Upper lobe of left lung (tissue), 6 donors: ENCODE results near the gene UBR4. TPM values are rescaled to one million over a fixed set of nuclear protein-coding genes. Genes with fewer than 3 reads are reported as not detected.
A peak's percentile ranks its signal among the peaks of the same experiment; 100 is the strongest.

Experiments
- ATAC-seq, 2 donors: fragments of 200-7000 bp; cut with Tn5 transposase; one replicate each; pipeline ENCODE4 v1.9.1; 2022; ENCODE audit warnings: mild to moderate bottlenecking in 2 of 2, moderate library complexity in 2 of 2; ENCODE audit not compliant: low FRiP score in 2 of 2
- DNase-seq, 2 donors: peaks; one replicate each; pipeline ENCODE4 v3.0.0-alpha.2; 2019 to 2020
- H3K27ac ChIP-seq, 4 donors: fragments of 200-600 bp; sonication (generic); one replicate each; pipeline ENCODE4 v1.5.1; 2016 to 2019
- H3K27me3 ChIP-seq, 4 donors: fragments of 200-600 bp; sonication (generic); one replicate each; pipeline ENCODE4 v1.5.1; 2017 to 2019
- H3K36me3 ChIP-seq, 4 donors: fragments of 200-600 bp; sonication (generic); one replicate each; pipeline ENCODE4 v1.5.1; 2016 to 2019
- H3K4me1 ChIP-seq, 4 donors: fragments of 200-600 bp; sonication (generic); one replicate each; pipeline ENCODE4 v1.5.1; 2018 to 2019
- H3K4me3 ChIP-seq, 4 donors: fragments of 200-600 bp; sonication (generic); one replicate each; pipeline ENCODE4 v1.5.1; 2017 to 2019; ENCODE audit warnings: mild to moderate bottlenecking in 2 of 4, moderate library complexity in 1 of 4
- H3K9me3 ChIP-seq, 4 donors: fragments of 200-600 bp; sonication (generic); one replicate each; pipeline ENCODE4 v1.5.1; 2018 to 2019
- EP300 ChIP-seq, 4 donors: sonication (generic); formaldehyde crosslinking; IDR thresholded peaks; one replicate each; pipeline ENCODE4 v1.5.1; 2017; ENCODE audit warnings: antibody characterized with exemption in 4 of 4, control low read depth in 2 of 4
- POLR2A ChIP-seq, 4 donors: fragments of 450-650 bp; IDR thresholded peaks; one replicate each; pipeline ENCODE4 v1.5.1; 2016 to 2017; ENCODE audit warnings: antibody characterized with exemption in 4 of 4, mild to moderate bottlenecking in 2 of 4
- POLR2AphosphoS5 ChIP-seq, 2 donors: sonication (generic); formaldehyde crosslinking; IDR thresholded peaks; one replicate each; pipeline ENCODE4 v1.5.1; 2017; ENCODE audit warnings: antibody characterized with exemption in 2 of 2
- WGBS, 2 donors: methylation state at CpG; one replicate each; pipeline ENCODE4 v1.1.5; 2017 to 2018; 5-methylcytosine and 5-hydroxymethylcytosine counted together
- total RNA-seq, 6 donors: library from RNA; depleted of rRNA in 4 of 6; stranded (reverse); fragments of >200 nt in 4 of 6; gene quantifications; one replicate each; pipeline versions ENCODE4 v1.1.0 to v1.2.1, GENCODE V29; 2016 to 2021
- TF ChIP-seq, protein P1 (sequence below), 6 experiments: fragments of 450-650 bp in 4 of 6; fragments of 200-600 bp in 2 of 6; sonication (generic) in 2 of 6; IDR thresholded peaks; one replicate each; pipeline ENCODE4 v1.5.1; 2016 to 2019; ENCODE audit warnings: antibody characterized with exemption in 6 of 6
- donor health status: DM: no; HTN: no; CAD: no; lungs with moderate emphysema.
- donor health status: DM: no; HTN: yes; CAD: no; lungs with severe emphysema.

UBR4 gene
- total RNA-seq, 6 donors from 2014 or later = 101 to 317 (median 135) TPM

DNA sequence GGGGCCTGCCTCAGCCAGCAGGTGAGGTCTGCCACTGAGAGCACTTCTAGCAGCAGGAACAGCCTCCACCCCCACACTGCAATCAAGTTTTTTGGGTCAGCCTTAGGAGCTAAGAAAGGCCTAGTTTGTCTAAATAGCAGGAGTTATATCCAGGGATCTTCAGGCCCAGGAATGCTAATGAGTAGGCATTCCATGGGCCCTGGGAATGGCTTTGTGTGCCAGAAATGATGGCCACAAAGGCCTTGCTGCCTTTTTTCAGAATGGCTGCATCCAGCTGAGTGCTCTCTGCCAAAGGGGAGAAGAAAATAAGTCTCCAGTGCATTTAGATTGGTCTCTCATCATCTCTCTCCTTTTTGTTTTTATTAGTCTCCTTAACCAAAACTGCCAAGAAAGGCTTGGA is 44.4 kb upstream of the UBR4 start:
- Histone ChIP-seq H3K9me3 (no peaks in the 10 kb centered on the region), H3K27ac (no peak overlapping the region), H3K27me3 (no peaks in the 10 kb centered on the region), H3K36me3 (peaks cover 12 to 44% (median 37%) of the 10 kb centered on the region in 4 donors), H3K4me1 (peaks cover 25 to 41% (median 29%) of the 10 kb centered on the region in 4 donors), H3K4me3 (no peak overlapping the region)
- ATAC-seq (no peak), DNase-seq (no peak)
- TF ChIP-seq POLR2AphosphoS5 (IDR thresholded peaks at IDR 0.05) = no peak
- no peak for TF ChIP-seq EP300 (IDR thresholded peaks at IDR 0.05)

DNA sequence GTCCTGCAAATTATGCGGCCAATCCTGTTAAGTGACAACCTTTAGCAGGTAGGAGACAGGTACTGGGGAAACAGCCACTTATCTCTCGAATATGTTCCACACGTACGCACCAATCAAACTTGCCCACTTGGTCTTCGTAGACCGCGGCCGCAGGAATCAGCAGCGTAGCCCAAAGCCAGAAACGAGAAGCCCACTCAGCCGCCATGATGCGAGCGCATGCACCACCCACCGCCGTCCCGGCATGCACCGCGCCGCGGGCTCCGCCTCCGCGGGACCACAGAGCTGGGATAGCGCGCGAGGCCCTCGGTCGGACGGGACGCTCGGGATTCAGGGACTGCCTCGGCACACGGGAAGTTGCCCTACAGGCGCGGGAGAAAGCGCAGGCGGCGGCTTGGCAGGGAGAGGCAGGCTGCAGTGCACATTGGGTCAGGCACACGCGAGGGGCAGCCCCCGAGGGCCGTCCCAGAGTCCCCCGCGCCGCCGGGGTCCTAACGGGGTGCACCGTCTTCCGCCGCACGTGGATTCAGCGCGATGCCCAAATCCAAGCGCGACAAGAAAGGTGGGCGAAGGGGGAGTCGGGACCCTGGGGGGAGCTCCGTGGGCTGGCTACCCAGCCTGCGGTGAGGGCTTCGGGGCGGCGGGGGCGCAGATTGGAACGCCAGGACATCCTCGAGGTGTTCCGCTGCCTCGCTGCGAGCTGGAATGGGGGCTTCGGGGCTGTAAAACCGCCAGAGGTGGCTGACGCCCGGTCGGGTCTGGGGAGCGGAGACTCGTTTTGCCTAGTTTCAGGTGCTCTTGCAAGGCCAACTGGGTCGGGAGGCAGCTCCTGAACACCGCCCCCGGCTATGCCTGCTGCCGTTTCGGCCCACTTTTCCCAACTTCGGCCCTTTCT is 41.5 kb upstream of the UBR4 start, which contains the start of the genes EMC1 and MRTO4:
EMC1 (minus strand) TSS at position 220 of the 892 bp plus-strand sequence; CDS start at position 205, 15 bp downstream.
MRTO4 (plus strand) TSS at position 501 of the 892 bp plus-strand sequence; CDS start at position 532, 31 bp downstream.
- H3K4me3 ChIP-seq = peak within 1 kb of the TSS; percentile 75 to 98 (median 83)
- TF ChIP-seq, protein P1, sequence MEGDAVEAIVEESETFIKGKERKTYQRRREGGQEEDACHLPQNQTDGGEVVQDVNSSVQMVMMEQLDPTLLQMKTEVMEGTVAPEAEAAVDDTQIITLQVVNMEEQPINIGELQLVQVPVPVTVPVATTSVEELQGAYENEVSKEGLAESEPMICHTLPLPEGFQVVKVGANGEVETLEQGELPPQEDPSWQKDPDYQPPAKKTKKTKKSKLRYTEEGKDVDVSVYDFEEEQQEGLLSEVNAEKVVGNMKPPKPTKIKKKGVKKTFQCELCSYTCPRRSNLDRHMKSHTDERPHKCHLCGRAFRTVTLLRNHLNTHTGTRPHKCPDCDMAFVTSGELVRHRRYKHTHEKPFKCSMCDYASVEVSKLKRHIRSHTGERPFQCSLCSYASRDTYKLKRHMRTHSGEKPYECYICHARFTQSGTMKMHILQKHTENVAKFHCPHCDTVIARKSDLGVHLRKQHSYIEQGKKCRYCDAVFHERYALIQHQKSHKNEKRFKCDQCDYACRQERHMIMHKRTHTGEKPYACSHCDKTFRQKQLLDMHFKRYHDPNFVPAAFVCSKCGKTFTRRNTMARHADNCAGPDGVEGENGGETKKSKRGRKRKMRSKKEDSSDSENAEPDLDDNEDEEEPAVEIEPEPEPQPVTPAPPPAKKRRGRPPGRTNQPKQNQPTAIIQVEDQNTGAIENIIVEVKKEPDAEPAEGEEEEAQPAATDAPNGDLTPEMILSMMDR (IDR thresholded peaks at IDR 0.05) = peak in 3 of 6 experiments; percentile 16 to 45 (median 19)
- TF ChIP-seq POLR2A (IDR thresholded peaks at IDR 0.05) (peak in 3 of 4 donors; percentile 39 to 65 (median 53)), EP300 (IDR thresholded peaks at IDR 0.05) (no peak), POLR2AphosphoS5 (IDR thresholded peaks at IDR 0.05) (peak; percentile 47 to 76)
- H3K9me3 ChIP-seq = no peaks in the 10 kb centered on the region
- H3K27me3 ChIP-seq = no peaks in the 10 kb centered on the region
- peaks cover 0 to 16% (median 11%) of the 10 kb centered on the region in 4 donors for H3K36me3 ChIP-seq
- DNase-seq (peak; percentile 85 to 99), ATAC-seq (peak; percentile 95 to 98)
- peak within 1 kb of the TSS; percentile 93 to 99 (median 96) for H3K27ac ChIP-seq
- peaks cover 25 to 43% (median 29%) of the 10 kb centered on the region in 4 donors for H3K4me1 ChIP-seq
- WGBS, 2 donors = 1 to 2% methylated on average over 30 to 46 of the region's 81 CpGs

DNA sequence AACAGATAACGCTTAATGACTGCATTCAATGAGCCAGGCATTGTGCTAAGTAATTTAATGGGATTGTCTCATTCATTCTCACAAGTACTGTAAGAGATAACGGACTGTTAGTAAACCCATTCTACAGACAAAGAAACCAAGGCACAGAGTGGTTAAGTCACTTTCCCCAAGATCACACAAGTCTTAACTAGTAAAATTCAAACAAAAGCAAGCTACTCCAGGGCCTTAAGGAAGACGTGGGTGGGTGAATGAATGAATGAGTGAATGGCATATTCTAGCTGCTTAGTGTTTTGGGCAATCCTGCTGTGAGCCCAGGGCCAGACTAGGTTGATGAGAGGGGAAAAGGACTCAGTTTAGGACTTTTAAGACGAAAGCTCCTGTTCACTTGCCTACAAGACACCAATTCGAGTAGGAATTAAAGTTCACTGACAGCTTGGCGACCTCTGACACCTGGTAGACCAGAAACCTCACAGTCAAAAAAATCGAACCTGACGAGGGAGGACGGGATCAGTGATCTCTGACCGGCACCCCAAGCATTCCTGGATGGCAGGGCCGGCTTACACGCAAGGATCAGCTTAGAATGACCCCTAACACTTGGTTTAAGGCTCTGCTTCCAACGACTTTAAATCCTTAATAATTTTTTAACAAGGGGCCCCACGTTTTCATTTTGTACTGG is 40.7 kb upstream of the UBR4 start:
- Histone ChIP-seq H3K27ac (peak overlapping the region; percentile 93 to 99 (median 96)), H3K4me3 (peak overlapping the region; percentile 75 to 98 (median 83)), H3K27me3 (no peaks in the 10 kb centered on the region), H3K9me3 (no peaks in the 10 kb centered on the region), H3K4me1 (peaks cover 25 to 43% (median 29%) of the 10 kb centered on the region in 4 donors), H3K36me3 (peaks cover 0 to 8% (median 5%) of the 10 kb centered on the region in 4 donors)
- TF ChIP-seq POLR2A (IDR thresholded peaks at IDR 0.05) = no peak
- TF ChIP-seq POLR2AphosphoS5 (IDR thresholded peaks at IDR 0.05) = no peak
- WGBS, 2 donors = 11 to 12% methylated on average over 14 of the region's 14 CpGs
- ATAC-seq (no peak), DNase-seq (no peak)

DNA sequence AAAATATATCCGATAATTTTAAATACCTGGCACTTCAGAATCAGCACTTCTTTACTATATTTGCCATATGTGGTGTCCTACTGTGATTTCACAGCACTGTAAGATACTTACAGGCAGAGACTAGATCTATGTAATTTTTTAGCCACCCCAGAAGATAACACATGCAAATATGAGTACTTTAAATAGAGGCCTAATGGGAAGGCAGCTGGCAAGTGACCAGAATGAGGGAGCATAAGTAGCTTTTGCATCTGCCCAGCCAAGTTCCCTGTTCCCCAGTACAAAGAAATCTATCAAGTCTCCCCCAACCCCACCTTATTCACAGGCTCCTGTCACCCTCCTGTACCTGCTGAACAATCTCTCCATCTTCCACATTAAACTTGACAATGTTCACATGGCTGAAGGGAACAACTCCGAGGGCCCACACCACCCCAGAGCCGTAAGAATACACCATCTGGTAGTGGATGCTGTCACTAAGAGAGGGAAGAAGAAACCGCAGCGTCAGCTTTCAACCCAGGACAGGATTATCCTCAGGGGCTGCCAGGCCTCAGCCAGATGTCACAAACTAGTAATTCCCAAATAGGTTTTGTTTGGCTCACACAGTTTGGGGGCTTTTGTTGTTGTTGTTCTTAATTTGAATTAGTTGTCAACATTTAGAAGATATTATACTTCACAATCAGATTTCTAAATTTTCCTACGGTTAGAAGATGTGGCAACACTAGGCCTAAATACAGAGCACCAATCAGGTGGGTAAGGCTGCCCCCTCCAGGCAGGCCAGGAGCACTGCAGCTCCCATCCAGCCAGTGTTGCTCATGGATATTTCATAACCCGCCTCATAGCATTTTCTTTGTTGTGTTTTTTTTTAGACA is 30.8 kb upstream of the UBR4 start:
- peak in 1 of 2 donors; percentile 74 for DNase-seq
- Histone ChIP-seq H3K27ac (no peak overlapping the region), H3K36me3 (peaks cover 24 to 91% (median 76%) of the 10 kb centered on the region in 4 donors)

DNA sequence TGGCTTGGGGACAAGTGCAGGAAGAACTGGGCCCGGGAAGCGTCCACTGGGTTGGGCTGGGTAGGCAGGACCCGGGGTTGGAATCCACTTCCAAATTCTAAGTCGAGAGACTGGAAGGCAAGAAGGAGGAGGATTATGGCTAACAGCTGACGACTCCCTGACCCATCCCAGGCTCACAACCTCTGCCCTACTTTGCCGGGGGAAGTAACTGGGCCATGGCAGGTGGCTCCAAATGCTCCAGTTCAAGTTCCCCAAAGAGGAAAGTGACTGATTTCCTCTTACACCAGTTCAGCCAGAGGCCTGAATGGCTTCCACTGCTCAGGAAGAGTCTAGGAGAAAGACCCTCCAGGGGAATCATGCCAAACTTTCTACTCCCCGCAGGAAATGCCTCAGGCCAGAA is 29.8 kb upstream of the UBR4 start:
- Histone ChIP-seq H3K4me1 (peaks cover 0 to 3% (median 0%) of the 10 kb centered on the region in 4 donors), H3K9me3 (no peaks in the 10 kb centered on the region), H3K36me3 (peaks cover 25 to 98% (median 83%) of the 10 kb centered on the region in 4 donors), H3K27me3 (no peaks in the 10 kb centered on the region), H3K27ac (no peak overlapping the region), H3K4me3 (no peak overlapping the region)
- no peak for ATAC-seq
- DNase-seq = no peak
- no peak for TF ChIP-seq POLR2A (IDR thresholded peaks at IDR 0.05)
- no peak for TF ChIP-seq EP300 (IDR thresholded peaks at IDR 0.05)
- no peak for TF ChIP-seq POLR2AphosphoS5 (IDR thresholded peaks at IDR 0.05)
- TF ChIP-seq, protein P1 (IDR thresholded peaks at IDR 0.05) = no peak
- WGBS, 2 donors = 83 to 93% methylated on average over 7 of the region's 7 CpGs

More for the DNA sequence above, 30.8 kb upstream of the UBR4 start:
- peaks cover 0 to 3% (median 0%) of the 10 kb centered on the region in 4 donors for H3K4me1 ChIP-seq
- TF ChIP-seq POLR2AphosphoS5 (IDR thresholded peaks at IDR 0.05) = no peak
- TF ChIP-seq, protein P1 (IDR thresholded peaks at IDR 0.05) = peak; percentile 66 to 94 (median 84)
- H3K4me3 ChIP-seq = no peak overlapping the region
- no peaks in the 10 kb centered on the region for H3K27me3 ChIP-seq
- peak; percentile 92 to 95 for ATAC-seq
- 61 to 71% methylated on average over 7 of the region's 7 CpGs for WGBS, 2 donors
- H3K9me3 ChIP-seq = no peaks in the 10 kb centered on the region
